CD4-positive, alpha-beta T cell treated with Interleukin-15 for 4 hours (primary cell): ENCODE data around the gene DRD3.

Experiments
- DNase-seq: peaks from one replicate; pipeline ENCODE4 v3.0.0-alpha.2; 2020; ENCODE audit warnings: low spot score

The DRD3 gene

DNA sequence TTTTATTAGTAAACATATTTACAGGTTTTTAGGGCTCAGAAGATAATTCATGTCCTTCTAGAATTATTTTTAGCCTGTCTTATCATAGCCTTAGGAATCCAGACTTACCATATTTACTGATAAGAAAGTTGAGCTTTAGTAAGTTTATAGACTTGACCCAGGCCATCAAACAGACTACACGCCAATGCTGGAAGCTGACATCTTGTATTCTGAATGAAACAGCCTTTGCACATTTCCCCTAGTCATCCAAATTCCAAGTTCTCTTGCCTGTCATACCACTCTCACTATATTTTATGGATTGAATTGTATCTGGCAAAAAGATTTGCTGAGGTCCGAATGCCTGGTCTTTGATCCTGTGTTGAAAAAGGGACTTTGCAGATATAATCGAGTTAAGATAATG is 58.6 kb downstream of the DRD3 start:
- no peak for DNase-seq

DNA sequence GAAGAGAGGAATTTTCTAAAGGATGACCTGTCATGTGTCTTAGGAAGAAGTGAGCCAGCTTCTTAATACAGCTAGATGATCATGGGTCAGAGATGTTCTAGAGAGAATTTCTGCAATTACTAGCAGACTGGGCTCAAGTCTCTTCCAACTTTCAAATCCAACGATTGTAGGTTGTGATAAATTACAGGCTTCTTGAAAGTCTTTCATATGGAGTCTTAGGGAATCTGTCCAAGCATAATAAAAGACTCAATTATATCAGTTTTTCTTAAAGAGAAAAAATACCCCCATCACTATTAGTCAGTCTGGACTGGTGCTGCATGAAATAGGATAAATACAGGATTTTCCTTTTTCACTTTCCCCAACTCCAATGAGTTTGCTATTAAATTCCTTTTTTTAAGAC is 59.1 kb downstream of the DRD3 start:
- no peak for DNase-seq

DNA sequence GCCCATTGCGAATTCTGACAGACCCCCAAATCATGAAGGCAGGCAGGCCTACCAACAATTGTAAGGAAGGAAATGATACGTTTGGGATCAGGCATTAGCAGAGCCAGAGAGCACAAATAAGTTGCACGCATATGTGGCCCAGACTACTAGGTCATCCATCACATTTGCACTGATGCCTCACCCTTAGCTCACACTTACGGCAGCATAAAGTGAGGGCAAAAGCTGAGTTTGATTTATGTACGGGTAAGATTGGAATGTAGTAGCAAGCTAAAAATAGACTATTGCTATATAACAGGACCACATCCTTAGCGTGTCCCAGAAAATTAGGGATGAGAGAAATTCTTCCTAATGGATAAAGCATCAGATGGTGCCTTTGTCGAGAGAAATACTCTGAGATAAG is 63.7 kb downstream of the DRD3 start:
- no peak for DNase-seq

DNA sequence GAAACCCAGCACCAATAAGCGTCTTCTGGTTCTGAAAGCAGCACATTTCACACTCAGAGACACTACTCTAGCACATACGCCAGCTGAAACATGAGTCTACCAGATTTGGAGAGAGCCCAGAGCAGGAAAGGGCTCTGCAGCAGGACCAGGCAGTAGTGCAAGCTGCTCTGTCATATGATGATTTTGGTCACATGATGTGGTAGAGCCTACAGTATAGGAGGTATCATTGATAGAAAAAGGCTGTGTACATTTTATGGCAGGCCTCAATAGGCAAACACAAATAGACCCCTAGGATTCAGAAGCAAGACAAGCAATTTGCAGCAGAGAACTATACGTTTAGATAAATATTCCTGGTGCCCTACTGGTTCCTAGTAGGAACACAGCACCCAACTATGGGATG is 64.1 kb downstream of the DRD3 start:
- no peak for DNase-seq

GRCh38 chr3:114112696-114113095 is 66.2 kb downstream of the DRD3 start:
- DNase-seq, result no peak

- no peak for DNase-seq
Observed at GRCh38 chr3:114111060-114111770, 67.6 kb downstream of the DRD3 start.

DNA sequence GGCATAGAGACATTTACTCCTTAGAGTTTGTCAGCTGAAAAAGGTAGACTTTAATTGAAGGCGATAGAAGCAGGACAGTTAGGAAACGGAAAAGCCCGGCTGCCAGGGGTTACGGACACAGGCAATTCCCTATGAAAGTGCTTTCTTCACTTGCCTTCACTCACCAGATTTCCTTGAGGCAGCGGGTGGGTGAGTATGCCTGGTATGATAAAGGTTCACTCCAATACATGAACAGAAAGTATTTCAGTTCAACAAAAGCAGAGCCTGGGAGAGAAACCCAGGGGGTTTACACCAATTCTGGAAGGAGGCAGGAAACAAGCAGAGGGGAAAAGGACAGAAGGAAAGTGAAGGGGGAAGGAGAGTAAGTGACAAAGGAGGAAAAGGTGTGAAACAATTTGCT is 68.4 kb downstream of the DRD3 start:
- DNase-seq, result no peak

DNA sequence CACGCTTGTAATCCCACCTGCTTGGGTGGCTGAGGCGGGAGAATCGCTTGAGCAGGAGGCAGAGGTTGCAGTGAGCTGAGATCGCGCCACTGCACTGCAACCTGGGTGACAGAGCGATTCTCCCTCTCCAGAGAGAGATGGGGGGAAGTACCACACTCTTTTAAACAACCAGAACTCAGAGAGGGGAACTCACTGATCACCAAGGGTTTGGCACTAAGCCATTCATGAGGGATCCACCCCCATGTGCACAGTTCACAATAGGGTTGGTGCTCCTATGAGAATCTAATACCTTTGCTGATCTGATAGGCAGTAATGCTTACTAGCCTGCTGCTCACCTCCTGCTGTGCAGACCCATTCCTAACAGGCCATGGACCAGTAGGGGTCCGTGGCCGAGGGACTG is 70.7 kb downstream of the DRD3 start:
- DNase-seq, result no peak

DNA sequence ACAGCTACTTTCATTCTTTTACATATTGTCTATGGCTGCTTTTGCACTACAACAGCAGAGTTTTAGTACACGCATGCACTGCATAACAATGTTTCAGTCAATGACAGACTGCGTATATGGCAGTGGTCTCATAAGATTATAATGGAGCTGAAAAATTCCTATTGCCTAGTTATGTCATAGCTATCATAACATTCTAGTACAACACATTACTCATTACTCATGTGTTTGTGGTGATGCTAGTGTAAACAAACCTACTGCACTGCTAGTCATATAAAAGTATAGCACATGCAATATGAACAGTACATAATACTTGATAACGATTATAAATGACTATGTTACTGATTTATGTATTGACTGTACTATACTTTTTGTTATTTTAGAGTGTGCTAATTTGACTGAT is 74.4 kb downstream of the DRD3 start:
- DNase-seq, result no peak

DNA sequence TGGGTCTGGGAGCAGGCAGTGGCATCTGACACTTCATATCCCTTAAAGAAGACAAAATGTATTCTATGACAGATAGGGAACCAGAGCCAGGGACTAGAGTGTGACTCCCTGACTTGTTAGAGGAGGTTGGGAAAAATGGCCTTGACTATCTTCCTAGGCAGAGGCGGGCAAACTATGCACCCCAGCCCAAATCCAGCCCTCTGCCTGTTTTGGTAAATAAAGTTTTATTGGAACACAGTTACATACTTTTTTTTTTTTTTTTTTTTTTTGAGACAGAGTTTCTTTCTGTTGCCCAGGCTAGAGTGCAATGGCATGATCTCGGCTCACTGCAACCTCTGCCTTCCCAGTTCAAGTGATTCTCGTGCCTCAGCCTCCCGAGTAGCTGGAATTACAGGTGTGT is 75.0 kb downstream of the DRD3 start:
- DNase-seq, result no peak

DNA sequence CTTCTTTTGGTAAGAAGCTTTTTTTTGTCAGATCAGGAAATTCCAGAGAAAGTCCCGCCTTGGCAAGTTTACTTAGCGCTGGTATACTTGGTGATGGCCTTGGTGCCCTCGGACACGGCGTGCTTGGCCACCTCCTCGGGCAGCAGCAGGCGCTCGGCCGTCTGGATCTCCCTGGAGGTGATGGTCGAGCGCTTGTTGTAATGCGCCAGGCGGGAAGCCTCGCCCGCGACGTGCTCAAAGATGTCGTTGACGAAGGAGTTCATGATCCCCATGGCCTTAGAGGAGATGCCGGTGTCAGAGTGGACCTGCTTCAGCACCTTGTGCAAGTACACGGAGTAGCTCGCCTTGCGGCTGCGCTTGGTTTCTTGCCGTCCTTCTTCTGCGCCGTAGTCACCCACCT is 75.7 kb downstream of the DRD3 start:
- no peak for DNase-seq

DNA sequence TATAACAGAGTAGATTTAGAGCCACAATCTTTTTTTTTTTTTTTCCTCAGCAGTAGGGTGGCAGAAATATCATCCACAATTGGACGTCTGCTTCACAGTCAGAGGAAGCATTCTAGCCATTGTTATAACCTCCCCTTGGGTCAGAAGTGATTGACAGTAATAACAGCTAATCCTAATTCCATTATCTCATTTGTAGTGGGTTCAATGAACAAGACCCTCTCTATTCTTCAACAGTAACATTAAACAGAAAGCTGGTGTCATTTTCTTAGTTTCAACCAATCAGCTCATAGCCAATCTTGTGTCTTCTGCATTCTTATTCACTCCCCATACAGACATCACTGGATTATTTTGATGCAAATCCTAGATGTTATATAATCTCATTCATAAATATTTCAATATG is 77.8 kb downstream of the DRD3 start:
- no peak for DNase-seq

DNA sequence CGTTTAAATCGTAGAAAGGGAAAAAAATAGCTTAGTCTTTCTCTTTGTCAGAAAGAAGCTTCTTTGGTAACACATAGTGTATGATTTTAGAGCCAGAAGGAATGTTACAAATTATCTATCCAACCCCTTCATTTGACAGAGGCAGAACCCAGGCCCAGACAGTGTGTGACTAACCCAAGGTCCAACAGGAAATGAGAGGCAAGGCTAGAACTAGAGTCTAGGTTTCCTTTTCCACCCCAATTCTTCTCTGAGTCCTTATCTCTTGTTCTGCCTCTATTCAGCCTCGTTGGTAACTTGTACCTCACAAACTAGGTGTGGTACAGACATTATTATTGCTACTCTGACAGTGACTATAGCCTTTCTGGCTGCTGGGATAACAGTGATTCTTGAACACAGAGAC is 83.1 kb downstream of the DRD3 start:
- DNase-seq, result no peak

DNA sequence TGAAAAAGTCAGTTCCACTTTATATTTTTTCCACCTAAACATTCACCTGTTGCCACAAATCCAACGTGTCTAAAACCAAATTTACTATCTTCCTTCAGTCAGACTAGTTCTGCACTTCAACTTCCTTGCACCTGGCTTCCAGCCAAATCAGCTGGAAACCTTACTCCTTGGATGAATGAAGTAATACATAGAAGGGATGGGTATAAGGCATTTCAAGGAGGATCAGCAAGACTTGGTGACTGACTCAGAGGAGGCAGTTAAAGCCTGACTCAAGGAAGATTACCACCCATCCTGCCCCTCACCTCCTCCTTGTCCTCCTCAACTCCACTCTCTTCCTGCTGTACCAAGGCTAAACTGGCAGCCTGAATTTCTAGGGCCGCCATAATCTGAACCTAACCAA is 85.3 kb downstream of the DRD3 start:
- DNase-seq, result no peak

DNA sequence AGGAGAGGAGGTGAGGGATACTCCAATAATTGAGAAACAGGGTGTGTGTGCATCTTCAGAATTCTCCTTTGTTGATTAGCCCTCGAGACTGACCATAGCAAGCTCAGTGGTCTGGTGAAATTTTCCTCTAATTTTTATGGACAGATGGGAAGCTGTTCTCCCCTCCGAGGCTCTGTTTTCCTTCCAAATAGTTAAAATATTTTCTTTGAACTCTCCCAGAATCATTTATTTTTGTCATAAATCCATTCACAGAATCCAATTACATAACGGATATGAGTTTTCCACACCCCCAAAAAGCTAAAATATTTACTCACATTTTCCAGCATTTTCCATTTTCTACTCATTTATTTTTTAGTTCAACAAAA is 85.9 kb downstream of the DRD3 start:
- no peak for DNase-seq

DNA sequence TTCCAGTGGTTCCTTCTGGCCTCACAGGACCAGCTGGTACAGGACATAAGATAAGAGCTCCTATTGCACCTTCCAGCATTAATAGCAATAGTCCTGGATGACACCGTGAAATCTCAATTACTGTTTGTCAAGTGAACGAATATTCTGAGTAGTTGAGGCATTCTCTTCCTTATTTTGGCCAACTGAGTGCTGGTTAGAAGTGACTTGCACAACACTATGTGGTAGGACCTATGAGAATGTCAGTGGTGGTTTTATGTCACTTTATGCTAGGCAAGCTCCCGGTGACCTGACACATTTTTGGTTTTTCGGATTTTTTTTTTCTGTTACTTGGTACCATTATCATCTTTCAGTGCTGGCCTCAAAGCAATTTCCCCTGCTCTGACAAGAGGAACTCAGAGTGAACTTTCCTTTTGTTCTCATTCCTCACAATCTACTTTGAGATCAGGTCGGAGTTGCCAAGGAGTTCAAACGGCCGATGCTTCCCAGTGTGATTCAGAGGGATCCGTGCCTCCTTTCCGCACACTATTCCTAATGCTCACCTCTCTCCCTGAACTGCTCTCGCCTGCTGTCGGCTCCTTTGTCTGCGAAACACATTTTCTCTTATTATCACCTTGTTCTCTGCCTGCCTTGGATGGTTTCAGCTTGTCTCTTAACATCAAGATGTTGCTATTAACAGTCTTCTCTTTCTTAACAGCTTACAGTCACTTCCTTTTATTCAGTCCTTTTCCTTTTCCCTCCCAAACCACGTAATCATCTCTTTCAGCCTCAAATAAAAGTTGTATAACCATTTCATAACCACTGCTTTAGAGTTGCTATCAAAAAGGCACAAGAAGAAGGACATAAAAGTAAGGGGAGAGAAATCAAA is 86.5 kb downstream of the DRD3 start:
- no peak for DNase-seq

DNA sequence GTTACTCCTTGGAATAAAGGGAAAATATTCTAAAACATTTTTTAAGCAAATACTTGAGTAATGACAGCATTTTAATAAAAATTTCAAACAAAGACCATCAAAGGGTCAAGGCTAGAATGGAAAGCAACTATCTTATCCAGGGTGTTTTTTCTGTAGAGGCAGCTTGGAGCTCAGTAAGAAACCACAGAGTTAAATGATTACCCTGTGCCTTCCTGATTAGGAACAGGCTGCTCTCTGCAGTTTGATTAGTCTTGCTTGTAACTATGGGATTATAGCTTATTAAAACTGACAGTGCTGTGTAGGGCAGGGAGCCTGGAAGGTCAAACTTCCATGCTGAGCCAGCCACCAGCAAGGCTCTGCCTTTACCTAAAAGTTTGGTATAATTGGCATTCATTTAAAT is 89.2 kb downstream of the DRD3 start:
- DNase-seq, result no peak

DNA sequence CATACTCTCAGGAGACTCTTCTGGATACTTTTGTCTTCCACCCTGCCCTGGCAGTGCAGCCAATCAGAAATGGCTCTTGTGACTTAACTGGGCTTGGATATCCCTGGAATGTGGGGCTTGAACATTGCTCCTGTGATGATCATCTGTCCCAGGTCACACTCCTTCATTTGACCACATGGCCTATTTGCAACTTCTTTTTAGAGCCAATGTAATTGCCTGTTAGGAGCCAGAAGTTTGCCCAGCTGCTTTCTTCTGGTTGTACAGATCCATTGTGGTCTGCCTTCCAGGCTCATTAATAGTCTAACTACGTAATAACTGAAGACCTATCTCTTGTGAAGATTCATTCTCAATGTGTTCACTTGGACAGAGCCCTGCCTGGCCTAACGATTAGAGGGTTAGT is 92.5 kb downstream of the DRD3 start:
- no peak for DNase-seq

DNA sequence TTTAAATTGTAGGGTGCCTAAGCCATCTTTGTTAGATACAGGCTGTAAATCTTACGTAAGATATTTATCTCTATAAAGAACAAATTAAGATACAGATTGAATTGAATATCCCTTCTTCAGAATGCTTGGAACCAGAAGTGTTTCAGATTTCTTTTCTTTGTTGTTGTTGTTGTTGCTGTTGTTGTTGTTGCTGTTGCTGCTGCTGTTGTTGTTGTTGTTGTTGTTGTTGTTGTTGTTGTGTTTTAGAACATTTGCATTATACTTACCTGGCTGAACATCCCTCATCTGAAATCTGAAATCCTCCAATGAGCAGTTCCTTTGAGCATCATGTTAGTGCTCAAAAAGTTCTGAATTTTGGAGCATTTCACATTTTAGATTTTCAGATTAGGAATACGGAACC is 95.7 kb downstream of the DRD3 start:
- no peak for DNase-seq

DNA sequence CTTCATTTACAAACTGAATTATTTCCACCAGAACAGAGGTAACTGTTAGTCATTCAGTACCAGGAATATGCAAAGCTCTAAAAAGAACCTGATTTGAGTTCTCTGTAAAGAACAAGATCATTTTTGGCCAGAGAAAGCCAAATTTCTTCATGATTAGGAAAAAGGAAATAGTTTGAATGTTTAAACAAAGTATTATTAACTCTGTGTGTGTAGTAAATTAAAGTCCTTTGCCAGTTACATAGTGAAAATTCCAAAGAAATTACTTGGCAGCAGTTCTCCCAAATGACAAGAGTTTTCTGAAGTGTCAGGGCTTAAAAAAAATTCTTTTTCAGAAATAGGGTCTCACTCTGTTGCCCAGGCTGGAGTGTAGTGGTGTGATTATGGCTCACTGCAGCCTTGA is 97.8 kb downstream of the DRD3 start:
- DNase-seq, result no peak

- no peak for DNase-seq
Observed at GRCh38 chr3:114080201-114080600, 98.7 kb downstream of the DRD3 start.

- DNase-seq, result no peak
Observed at GRCh38 chr3:114079761-114080160, 99.1 kb downstream of the DRD3 start.

- no peak for DNase-seq
Observed at GRCh38 chr3:114078126-114078525, 100.7 kb downstream of the DRD3 start.
